ENCODE results near the gene AQP1. TPM values are rescaled to one million over a fixed set of nuclear protein-coding genes. Genes with fewer than 3 reads are reported as not detected.

AQP1 gene
- total and polyA plus RNA-seq, 10 of the 15 experiments (the other 5 are each of a cell fraction or from before 2014, with no cell fraction given): 0.03 to 0.64 TPM; not detected in 8

DNA sequence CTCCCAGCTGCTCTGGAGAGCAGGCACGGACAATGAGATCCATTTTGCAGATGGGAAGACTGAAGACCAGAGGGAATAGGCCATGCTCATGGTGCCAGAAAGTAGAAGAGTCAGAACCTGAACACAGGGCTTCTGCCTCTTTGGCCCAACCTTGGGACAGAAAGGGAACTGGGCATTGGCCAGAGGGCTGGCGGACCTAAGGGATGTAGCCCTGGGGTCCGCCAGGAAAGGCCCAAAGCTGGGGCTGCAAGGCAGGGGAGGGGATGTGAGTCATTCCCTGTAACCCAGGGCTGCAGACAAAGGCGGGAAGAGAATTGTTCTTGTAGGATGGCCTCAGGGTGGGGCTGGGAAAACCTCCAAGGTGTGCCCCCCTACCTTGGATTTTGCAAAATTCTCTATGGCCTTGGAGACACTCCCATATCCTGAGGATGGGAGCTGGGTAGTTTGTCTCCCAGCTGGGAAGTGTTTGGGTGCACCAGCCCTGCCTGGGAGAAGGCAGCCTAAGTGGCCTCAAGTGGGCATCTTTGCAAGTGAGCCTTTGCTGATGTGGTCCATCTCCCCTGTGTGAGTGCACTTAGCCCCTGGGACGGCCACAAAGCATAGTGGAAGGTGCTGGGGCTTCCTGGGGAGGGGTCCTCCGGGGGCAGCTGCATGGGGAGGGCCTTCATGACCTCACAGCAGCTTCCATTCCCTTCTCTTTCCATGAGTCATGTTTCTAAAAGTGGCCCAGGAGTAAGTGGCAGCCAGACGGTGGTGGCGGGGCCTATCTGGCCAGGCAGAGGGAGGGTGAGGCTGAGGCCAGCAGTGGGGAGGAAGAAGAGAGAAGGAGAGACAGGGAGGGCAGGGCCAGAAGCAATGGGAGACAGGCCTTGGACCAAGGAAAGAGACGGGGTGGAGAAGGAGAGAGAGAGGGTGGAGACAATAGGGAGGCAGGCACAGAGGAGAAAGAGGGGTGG lies 9.2 kb downstream of the AQP1 start:
- WGBS (ENCODE audit: insufficient coverage, insufficient replicate concordance, low lambda C conversion rate, missing lambda C conversion rate): 7% methylated on average over 8 of the region's 9 CpGs
- POLR2A ChIA-PET: interaction anchor here (0.6 kb wide), 1 partner anchor 127 kb away, joined by 3 read pairs; no protein-coding TSS in a partner anchor
- Histone ChIP-seq H3K27ac (ENCODE audit: control insufficient read depth, insufficient read depth) (no peak overlapping the region), H3K79me2 (ENCODE audit: control insufficient read depth, insufficient read depth, low read length) (no peaks in the 10 kb centered on the region), H3K4me2 (ENCODE audit: control insufficient read depth, insufficient read depth) (no peak overlapping the region), H4K20me1 (ENCODE audit: control insufficient read depth, insufficient read depth) (no peaks in the 10 kb centered on the region), H3K9ac (ENCODE audit: control insufficient read depth, insufficient read depth, low read length) (no peak overlapping the region), H3K36me3 (ENCODE audit: control insufficient read depth in 2 of 2, insufficient read depth in 2 of 2, low read length in 1 of 2) (no peaks in the 10 kb centered on the region), H3K9me3 (replicated peaks; ENCODE audit: control insufficient read depth, insufficient read depth, low read length) (no peaks in the 10 kb centered on the region), H3K27me3 (replicated peaks in 1 of 2; ENCODE audit: control insufficient read depth in 2 of 2, insufficient read depth in 2 of 2, low read length in 1 of 2) (no peaks in the 10 kb centered on the region; a peak in 1 of 4 replicates), H3K4me3 (no peak overlapping the region), H3K4me1 (ENCODE audit: control insufficient read depth, insufficient read depth, low read length) (no peaks in the 10 kb centered on the region), H2AFZ (ENCODE audit: control insufficient read depth, low read depth, low read length) (no peak overlapping the region)
- CTCF ChIA-PET: no interaction called here
- SMC1A ChIA-PET (ENCODE audit: uncharacterized antibody, unreplicated experiment): interaction anchor here (1.0 kb wide), 1 partner anchor 201 kb away, joined by 3 read pairs; no protein-coding TSS in a partner anchor
- FAIRE-seq (no peak), ATAC-seq (no peak), DNase-seq (ENCODE audit: low read depth, low spot score) (no peak)
- intact Hi-C loops (cut with micrococcal nuclease; ENCODE audit: unreplicated experiment) (no loop called here), in situ Hi-C loops (cut with MboI) (no loop called here)
- no TSS peak for BruUV-seq (replicated peaks)
- TF ChIP-seq RAD51 (IDR thresholded peaks at IDR 0.05) (no peak), SUZ12 (IDR thresholded peaks at IDR 0.05; ENCODE audit: unreplicated experiment) (no peak)
- TF ChIP-seq, protein P1, sequence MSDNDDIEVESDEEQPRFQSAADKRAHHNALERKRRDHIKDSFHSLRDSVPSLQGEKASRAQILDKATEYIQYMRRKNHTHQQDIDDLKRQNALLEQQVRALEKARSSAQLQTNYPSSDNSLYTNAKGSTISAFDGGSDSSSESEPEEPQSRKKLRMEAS (IDR thresholded peaks at IDR 0.05; ENCODE audit: low read depth, low read length): no peak
- RAD21 ChIA-PET (ENCODE audit: unreplicated experiment): no interaction called here
